AG04449 (cell line): ENCODE results near the gene OTOP2.

ENCODE experiments used
- CTCF ChIA-PET: fragments of 350-600 bp; formaldehyde crosslinking; extraction: SDS; loops from one replicate; lab custom pipeline; 2021; ENCODE audit warnings: antibody characterized with exemption; lab: Yijun Ruan, JAX
- POLR2A ChIA-PET: fragments of 400-600, 350-600 bp; formaldehyde crosslinking; extraction: SDS; loops from one replicate; lab custom pipeline; 2020; ENCODE audit warnings: antibody characterized with exemption, inconsistent platforms; lab: Yijun Ruan, JAX
- DNase-seq: peaks from one replicate; pipeline ENCODE4 v3.0.0-alpha.2; 2010; ENCODE audit warnings: low read depth, low spot score
- H3K4me3 ChIP-seq: 2 replicates; pipeline ENCODE4 v1.5.1; 2011; ENCODE audit warnings: low read depth, mild to moderate bottlenecking, control low read depth, low read length
- CTCF ChIP-seq: IDR thresholded peaks from one replicate; pipeline ENCODE4 v1.5.1; 2011; ENCODE audit warnings: mild to moderate bottlenecking, moderate library complexity, low read length, control low read depth, inconsistent platforms; ENCODE audit not compliant: insufficient read depth; ENCODE audit errors: missing control alignments

OTOP2 gene

GRCh38 chr17:74924250-74924948 is at the start of gene OTOP2:
Gene OTOP2 (plus strand): TSS chr17:74924273. CDS start chr17:74924633, 360 bp downstream.
- CTCF ChIA-PET: interaction anchor here (0.8 to 8.5 kb wide), 6 partner anchors 13 to 88 kb away, joined by 3 to 109 read pairs (median 4); partner anchors contain the start of gene MRPL58
- TF ChIP-seq CTCF: no peak
- POLR2A ChIA-PET: no interaction called here
- no peak for DNase-seq
- no peak within 1 kb of the TSS; the same call in 1 of the 2 replicates for H3K4me3 ChIP-seq

DNA sequence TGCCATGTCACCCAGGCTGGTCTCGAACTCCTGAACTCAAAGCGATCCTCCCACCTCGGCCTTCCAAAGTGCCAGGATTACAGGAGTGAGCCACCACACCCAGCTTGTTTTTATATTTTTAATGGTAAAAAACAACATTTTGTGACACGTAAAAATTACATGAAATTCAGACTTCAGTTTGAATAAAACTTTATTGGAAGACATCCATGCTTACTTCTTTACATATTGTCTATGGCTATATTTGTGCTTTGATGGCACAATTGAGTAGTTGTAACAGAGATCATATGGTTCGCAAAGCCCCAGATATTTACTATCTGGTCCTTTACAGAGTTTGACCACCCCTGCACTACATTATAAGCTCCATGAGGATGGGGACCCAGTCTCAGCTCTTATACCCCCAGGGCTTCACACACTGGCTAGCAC is 49.4 kb upstream of the OTOP2 start:
- POLR2A ChIA-PET: no interaction called here
- CTCF ChIA-PET: interaction anchor here (0.6 to 5.6 kb wide), 7 partner anchors 9 to 129 kb away, joined by 3 to 37 read pairs (median 4); no protein-coding TSS in a partner anchor
- TF ChIP-seq CTCF: no peak
- H3K4me3 ChIP-seq: no peak overlapping the region
- no peak for DNase-seq

- TF ChIP-seq CTCF: no peak
- ChIA-PET CTCF (interaction anchor here (0.8 to 5.6 kb wide), 4 partner anchors 8 to 86 kb away, joined by 3 to 37 read pairs (median 10); no protein-coding TSS in a partner anchor), POLR2A (no interaction called here)
- no peak overlapping the region for H3K4me3 ChIP-seq
- DNase-seq: no peak
These were observed 48.7 kb upstream of the OTOP2 start for GRCh38 chr17:74875155-74875976.

- CTCF ChIA-PET: interaction anchor here (3.5 to 5.6 kb wide), 2 partner anchors 12 to 15 kb away, joined by 16 to 37 read pairs; no protein-coding TSS in a partner anchor
These were observed 48.0 kb upstream of the OTOP2 start for GRCh38 chr17:74875977-74876593.

DNA sequence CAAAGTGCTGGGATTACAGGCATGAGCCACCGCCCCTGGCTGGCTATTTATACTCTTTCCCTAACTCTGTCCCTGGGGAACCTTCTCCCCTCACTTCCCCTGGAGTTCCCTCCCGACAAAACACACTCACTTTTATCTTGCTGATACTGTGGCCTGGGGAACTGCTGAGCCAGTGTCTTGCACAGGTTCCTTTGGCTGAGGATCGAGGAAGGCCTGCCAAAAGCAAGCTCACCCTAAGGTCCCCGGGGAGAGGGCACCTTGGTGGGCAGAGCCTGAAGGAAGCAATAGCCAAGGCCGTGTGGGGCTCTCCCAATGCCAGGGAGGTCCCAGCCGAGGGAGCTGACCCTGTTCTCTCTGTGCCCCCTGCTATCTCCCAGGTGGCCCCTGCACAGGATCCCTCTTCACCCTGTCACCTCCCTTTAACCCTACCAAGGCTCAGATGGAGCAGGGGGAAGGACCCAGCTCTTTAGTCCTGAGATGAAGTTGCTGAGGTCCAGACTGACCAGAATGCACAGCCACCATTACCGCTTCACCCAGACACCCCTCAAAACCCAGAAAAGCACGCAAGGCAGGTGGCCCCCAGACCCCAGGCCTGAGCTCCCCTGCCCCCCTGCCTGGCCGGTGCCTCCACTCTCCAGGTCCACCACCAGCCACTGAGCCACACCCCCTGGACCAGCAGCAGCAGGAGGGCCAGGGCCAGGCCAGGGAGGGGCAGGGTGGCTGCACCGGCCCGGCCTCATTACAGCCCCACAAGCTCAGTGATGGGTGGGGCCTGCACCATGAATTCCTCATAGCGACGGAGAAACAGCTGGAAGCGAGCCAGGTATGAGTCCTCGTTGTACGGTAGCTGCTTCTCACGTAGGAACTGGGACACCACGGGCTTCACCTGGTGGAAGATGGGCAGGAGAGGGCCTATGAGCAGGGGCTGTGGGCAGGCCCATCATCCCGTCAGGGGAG is 46.2 kb upstream of the OTOP2 start:
- no peak for DNase-seq
- ChIA-PET CTCF (interaction anchor here (0.8 to 1.5 kb wide), 2 partner anchors 13 to 86 kb away, joined by 5 read pairs; no protein-coding TSS in a partner anchor), POLR2A (no interaction called here)
- TF ChIP-seq CTCF: no peak
- no peak overlapping the region for H3K4me3 ChIP-seq

More at GRCh38 chr17:74875977-74876593, 48.0 kb upstream of the OTOP2 start:
- no peak overlapping the region for H3K4me3 ChIP-seq
- POLR2A ChIA-PET: no interaction called here
- no peak for TF ChIP-seq CTCF
- DNase-seq: no peak
